HG03175 (cell line): ENCODE data around the gene RSRP1.

ENCODE experiments used
- ATAC-seq: cut with Tn5 transposase; IDR thresholded peaks from one replicate; pipeline ENCODE4 v1.9.1; 2021; ENCODE audit warnings: mild to moderate bottlenecking, moderate library complexity; ENCODE audit not compliant: unreplicated experiment

Gene RSRP1

DNA sequence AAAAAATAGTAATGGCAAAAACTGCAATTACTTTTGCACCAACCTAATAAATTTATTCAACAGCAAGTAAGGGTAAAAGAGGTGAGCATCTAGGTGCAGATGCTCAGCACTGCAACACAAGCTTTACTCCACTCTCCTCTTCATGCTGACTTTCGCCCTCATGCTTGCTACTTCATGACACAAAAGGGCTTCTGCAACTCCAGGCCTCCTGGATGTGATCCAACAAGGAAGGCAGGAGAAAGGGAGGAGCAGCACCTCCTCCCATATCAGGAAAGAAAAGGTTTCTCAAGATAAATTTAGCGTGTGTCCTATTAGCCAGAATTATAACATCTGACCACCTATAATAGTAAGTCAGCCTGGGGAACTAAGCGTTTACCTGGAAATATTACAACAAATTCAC is 26.6 kb downstream of the RSRP1 start:
- ATAC-seq, result no peak

DNA sequence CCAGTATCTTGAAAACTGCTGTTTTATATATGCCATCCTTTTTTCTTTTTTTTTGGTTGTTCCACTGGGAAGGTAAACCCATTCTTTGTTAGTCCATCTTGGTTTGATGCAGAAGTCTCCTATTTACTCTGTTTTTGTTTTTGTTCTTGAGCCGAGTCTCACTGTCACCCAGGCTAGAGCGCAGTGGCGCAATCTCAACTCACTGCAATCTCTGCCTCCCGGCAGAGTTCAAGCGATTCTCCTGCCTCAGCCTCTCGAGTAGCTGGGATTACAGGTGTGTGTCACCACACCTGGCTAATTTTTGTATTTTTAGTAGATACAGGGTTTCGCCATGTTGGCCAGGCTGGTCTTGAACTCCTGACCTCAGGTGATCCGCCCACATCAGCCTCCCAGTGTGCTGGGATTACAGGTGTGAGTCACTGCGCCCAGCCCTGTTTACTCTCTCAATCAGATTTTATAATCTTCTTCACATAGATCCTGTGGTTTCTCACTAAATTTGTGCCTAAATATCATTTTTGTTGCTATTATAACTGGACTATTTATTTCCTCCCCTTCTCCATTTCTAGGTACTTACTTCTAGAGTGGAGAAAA is 27.5 kb downstream of the RSRP1 start:
- ATAC-seq, result no peak

DNA sequence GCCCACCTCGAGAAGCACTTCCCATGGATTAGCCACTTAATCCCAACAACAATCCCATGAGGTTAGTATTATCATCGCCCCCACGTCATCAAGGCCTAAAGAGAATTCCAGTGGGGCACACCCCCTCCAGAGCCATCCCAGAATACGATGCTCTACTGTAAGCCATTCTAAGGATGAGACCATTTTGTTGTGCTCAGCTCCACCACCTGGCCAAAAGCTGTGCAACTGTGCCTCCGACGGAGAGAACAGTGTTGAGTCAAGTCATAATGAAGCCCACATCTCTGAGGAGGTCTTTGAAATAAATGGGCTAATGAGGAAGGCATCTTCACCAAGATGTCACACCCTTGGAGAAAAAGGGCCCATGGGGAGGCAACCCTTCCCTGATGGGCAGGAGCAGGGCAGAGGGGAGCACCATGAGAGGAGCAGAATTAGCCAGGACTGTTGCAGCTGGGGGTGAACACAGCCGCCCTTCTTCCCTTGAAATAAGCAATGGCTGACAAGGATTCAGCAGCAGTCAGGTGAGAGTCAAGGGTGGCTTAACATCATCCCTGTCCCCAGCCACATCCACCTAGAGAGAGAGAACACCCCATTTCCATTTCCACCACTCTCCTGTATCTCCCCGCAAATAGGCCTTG is 29.5 kb downstream of the RSRP1 start:
- ATAC-seq, result no peak

DNA sequence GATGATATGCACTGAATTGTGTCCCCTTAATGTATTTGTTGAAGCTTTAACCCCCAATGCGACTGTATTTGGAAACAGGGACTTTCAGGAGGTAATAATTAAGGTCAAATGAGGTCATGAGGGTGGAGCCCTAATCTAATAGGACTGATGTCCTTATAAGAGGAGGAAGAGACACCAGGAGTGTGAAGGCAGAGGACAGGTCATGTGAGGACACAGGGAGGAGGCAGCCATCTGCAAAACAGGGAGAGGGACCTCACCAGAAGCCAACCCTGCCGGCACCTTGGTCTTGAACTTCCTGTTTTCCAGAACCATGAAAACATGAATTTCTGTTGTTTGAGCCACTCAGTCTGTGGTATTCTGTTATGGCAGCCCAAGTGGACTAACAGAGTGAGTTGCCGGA is 30.2 kb downstream of the RSRP1 start:
- no peak for ATAC-seq

DNA sequence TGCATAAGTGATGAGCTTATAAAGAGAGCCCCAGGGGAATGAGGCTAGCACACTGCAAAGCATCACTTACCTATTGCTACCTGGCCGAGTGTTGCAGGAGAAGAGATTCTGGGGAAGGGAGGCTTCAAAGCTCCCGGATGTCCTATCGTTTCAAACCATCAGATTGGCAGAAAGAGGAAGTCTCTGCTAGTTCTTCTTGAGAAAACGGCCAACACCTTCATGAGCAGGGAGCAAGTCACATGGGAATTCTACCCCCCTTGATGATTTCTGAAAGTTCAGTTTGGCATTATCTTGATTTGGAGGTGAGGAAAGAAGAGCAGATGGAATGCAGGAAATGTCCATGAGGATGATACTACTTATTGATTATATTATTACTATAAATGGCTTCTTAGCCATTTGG is 31.1 kb downstream of the RSRP1 start:
- ATAC-seq, result no peak

DNA sequence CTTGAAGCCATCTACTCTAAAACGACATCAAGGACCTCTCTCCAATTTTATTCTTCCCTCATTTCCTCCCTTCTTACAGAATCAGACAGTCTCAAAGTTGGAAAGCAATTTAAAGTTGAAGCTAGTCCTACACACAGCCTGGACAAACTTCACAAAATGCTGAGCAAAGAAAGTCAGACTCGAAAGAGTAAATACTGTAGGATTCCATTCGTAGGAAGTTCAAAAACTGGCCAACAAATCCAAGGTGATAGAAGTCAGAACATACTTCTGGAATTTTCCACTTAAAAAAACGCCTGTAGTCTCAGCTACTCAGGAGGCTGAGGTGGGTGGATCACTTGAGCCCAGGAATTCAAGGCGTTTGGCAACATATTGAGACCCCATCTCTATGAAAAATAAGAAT is 34.5 kb downstream of the RSRP1 start:
- no peak for ATAC-seq

DNA sequence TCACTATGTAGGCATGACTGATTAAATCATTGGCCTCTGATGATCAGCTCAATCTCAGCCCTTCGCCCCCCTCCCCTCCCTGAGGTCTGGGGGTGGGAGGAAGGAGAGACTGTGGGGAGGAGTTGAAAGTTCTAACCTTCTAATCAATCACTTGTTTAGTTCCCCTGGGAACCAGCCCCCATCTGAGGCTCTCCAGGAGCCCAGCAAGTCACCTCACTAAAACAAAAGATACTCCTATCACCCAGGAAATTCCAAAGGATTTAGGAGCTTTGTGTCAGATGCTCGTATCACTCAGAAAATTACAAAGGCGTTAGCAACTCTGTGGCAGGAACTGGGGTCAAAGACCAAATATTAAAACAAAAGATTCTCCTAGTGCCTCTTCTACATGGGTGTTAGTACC is 36.5 kb downstream of the RSRP1 start:
- no peak for ATAC-seq

DNA sequence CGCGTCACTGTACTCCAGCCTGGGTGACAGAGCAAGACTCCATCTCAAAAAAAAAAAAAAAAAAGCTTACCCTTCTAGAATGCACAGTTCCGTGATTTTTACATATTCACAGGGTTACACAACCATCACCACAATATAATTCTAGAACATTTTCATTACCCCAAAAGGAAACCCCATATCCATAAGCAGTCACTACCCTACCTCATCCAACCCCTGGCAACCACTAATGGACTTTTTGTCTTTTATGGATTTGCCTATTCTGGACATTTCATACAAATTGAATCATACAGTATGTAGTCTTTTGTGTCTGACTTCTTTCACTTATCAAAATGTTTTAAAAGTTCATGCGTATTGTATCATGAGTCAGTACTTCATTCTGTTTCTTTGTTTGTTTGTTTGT is 37.7 kb downstream of the RSRP1 start:
- ATAC-seq, result no peak

DNA sequence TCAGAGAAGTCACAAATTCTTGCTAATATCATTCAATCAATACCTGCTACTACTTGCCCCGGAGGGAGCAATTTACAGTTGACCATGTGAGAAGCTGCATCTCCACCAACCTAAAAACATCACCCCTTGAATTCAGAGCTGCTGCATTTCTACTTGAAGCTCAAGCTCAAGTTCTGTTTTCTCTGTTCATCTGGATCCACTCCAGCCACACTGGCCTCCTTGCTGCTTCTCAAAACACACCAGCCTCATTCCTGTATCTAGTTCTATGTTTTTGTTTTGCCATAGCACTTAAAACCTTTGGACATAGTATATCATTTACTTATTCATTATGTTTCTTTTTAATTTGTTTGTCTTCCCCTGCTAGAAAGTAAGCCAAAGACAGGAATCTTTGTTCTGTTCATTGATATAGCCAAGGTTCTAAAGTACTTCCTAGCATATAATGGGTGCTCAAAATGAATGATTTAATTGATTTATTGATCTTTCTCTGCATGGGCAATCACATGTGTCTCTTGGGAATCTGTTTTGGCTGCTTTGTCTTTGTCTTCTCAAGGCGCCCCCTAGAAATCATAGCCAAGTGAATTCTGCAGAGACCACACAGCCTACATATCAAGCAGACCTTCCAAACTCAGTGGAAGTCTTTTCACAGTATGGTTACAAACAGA is 38.6 kb downstream of the RSRP1 start:
- ATAC-seq, result no peak

DNA sequence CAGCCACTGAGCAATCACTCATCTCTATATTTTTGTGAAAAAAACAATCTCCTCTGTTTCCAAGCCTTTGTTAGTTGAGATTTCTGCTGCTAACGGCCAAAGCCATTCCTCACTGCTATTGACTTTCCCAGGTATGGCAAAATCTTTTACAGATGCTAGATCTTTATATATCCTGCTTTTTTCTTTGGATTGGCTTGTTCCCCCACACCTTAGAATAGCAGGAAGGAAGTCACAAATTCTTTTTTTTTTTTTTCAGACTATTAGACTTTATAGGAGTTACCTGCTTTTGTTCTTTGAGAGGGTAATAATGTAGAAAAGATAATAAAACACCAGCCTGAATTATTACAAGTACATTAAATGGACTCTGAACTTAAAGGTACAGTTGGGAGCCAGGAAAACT is 39.2 kb downstream of the RSRP1 start:
- ATAC-seq, result no peak

DNA sequence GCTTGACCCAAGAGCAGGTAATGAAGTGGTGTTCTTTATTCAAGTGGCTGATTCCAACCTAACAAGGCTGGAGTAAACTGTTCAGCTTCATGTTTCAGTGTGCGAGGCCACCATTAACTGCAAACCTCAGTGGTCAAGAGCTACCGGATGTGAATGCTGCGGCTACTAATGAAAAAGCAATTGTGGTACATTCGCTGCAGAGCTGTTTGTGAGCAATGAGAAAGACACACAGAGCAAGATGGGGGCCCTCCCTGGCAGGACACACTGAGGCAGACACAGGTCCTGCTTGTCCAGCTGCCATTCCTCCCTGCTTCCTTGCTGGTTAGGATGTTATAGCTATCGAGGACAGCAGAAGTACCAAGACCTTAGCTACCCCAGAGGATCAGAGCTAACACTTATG is 41.1 kb downstream of the RSRP1 start:
- no peak for ATAC-seq

DNA sequence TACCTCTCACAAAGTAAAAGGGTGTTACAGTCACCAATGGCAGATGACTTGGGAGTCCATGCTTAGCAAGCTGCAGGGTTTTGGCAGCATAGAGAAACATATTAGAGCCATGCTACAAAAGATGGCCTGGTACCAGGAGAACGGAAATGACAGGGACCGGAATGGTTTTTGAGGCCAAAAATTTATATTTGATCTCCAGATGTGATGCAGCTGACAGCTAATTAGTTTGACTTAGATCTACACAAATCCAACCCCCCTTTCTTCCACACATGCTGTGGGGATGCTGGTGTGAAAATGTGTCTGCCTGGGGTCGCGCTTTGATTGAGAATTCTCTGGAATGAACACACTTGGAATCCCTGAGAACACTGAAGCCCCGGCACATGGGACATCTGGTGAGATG is 41.5 kb downstream of the RSRP1 start:
- no peak for ATAC-seq

DNA sequence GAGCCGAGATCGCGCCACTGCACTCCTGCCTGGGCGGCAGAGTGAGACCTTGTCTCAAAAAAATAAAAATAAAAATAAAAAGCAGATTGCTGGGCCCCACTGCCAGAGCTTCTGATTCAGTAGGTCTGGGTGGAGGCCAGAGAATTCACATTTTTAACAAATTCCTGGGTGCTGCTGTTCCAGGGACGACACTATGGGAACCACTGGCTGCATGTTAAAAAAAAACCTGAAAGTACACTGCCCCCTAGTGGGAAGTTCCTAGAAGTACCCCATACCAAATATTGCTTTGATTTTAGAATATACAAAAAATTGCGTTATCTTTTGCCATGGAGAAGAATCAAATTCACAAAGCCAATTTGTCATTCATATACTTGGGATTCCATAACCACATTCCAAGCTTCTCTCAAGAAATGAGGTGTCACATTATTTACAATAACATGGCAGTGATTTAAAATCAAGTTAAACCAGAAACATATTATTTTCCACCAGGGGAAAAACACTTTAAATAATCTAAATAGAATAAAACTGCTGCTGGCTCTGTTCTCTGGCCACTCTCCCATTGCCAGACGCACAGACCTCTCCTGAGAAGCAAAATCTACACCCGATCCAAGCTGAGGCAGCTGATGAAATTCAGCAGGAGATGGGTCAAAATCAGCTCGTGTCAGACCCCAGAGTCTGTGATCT is 42.3 kb downstream of the RSRP1 start:
- no peak for ATAC-seq

DNA sequence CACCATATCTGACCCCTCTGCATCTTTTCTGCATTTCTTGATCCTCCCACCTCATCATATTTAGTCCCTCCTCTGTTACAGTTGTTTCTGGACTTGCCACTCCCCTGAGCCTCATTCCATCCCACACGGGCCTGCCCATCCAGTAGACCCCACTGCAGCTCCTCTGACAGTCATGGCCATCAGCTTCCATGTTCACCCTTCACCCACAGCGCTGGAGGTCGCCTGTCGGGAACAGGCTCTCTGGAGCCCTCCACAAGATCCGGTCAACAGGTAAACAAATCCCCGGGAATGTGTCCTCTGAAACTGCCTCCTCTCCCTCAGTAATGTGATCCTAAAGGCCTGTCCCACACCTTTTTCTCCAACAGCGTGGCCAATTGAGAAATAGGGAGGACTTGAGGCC is 46.2 kb downstream of the RSRP1 start:
- ATAC-seq, result no peak

DNA sequence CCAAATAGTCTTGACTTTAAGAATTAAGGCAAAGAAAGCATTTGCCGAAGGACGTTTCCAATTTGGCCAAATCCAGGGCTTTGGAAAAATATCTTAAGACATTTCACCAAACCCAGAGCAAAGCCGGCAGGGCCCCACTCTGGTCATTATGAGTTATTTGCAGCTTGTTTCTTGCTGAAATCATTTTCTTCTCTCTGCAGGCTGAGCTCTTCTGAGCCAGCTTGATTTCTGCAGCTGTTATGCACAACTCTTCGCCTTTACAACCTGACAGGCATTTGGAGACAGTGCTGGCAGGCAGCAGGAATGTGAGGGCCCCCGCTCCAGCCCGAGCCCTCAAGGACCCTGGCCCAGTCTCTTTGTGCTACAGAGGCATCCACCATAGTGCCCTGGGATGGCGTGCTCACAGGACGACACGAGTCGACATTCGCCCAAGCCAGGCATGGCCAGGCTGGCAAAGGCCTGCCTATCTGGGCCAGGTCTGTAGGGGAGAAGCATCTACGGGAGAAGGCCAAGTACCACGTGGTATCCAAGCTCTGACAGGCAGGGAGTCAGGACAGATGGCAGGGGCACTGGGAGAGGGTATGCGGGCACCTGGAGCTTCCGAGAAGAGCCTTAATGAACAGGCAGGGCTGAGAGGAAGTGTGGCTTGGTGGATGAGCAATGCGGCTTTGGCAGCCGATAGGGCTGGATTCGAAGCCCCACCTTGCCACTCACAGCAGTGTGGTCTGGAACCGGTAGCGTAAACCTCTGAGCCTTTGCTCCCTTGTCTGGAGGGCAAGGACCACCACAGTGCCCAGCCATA is 47.2 kb downstream of the RSRP1 start:
- no peak for ATAC-seq

DNA sequence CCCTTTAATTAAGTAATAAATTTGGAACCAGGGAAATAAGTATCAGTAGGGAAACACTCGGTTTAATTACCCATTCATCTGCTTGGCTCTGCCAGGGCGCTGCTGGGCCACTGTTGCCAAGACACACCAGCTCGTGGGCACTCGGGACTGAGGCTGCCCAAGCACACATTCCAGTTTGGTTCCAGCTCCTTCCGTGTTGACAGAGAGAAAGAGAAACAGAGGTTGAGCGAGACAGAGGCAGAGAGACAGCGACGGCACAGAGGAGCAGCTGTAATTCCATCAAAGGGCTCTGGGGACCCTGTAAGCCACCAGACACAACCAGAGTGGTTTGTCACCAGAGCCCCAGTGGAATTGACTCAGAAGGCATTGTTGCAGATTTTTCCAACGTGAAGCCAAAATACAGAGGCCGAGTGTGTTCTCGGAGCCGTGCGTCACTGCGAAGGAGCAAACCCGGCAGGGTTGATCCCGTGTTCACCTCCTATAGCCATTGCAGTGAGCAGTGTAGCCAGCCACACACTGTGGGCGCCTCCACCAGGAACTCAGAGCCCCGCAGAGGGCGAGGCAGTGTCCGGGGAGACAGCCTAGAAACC is 48.5 kb downstream of the RSRP1 start:
- ATAC-seq, result no peak

DNA sequence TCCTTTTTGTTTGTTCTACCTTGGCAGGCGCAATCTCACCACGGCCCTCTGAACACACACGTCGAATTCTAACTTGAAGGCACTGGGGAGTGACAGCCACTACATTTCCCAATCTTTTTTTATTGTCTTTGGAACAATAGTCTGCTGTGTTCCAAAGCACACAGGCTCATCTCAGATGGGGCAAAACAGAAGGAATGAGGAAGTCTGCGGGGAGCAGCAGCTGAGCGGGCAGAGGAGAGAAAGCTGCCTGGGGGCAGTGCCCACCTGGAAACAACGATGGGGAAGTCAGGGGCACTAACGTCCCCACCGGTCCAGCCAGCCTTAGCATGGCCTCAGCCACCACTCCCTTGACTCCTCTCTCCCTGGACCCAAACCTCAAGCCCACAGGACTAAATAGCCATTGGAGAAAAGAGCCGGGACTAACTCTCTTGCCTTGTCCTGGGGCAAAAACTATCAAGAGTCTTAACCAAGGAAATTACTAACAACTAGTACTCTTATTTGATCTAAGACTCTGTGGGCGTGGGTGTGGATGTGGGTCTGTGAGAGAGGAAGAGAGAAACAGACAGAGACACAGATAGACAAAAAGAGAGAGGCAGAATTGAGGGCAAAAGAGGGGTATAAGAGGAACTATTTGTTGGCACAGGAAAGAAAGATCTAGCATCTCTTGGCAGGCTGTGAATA is 49.1 kb downstream of the RSRP1 start:
- ATAC-seq, result no peak

DNA sequence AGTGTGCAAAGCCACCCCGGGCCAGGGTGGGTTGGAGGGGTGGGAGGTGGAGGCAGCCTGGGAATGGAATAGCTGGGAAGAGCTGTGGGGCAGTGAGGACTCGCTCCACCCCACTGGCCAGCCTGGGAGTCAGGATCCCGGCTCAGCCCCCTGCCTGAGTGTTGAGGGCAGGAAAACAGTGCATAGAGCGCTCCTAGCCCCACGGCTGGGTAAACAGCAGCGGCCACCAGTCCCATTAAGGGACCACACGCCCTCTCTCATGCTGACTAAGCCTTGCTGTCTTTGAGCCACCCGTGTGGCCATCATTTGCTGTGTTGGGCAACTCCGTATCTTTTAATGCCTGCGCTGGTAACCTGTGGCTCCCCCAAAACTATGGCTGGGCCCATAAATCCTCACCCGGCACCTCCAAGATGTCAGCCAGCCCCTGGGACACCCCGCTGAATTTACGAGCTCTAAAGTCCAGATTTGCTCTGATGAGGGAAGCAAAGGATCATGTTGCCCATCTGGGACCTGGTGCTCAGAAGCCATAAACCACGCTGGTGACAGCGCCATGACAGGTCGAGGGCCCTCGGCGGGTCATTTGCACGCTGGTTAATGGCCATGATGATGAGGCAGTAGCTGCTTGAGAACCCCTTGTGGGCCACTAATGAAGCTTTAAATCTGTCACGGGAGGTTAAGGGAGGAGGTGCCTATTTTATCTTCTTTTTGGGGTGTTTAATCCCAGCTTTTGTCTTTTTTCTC is 49.8 kb downstream of the RSRP1 start:
- ATAC-seq, result no peak

DNA sequence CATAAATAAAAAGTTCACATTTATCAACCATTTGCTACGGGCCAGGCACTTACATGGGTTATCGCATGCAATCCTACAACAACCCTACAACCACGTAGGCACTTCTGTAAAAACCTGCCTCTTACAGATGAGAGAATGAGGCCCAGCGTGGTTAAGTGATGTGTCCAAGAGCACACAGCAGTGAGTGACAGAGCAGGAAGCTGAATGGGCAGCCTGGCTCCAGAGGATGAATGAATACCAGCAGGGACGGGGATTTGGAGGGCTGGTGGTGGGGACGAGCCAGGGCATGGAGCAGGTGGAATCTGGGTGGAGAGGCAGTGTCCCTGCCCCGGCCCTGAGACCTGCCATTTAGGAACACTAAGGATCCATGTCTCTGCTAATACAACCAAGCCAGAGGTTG is 50.4 kb downstream of the RSRP1 start:
- ATAC-seq, result no peak

DNA sequence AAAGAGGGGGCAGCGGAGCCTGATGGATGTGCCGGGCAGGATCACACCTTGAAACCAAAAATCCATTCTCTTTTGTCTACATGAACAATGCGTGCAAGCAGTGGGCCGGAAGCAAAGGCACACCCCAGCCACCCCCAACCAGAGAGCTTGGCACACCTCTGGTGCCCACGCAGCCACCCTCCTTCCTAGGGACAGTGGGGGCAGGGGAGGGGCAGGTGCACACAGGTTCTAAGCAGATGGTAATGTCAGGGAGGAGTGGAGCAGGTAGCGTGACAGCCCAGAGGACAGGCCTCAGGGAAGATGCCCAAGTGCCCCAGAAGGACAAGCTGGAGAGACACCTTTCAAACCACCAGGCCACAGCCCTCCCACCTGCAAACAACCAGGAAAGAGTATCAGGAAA is 51.4 kb downstream of the RSRP1 start:
- no peak for ATAC-seq
